Mesothelial cell of epicardium (in vitro differentiated cells): ENCODE data around the gene ARHGAP19. TPM values are rescaled to one million over a fixed set of nuclear protein-coding genes. Genes with fewer than 3 reads are reported as not detected.

Experiments used
- DNase-seq, 2 experiments: peaks; one replicate each; pipeline ENCODE4 v3.0.0; 2021; ENCODE audit warnings: low spot score in 2 of 2; ENCODE audit not compliant: unreplicated experiment in 2 of 2
- H3K27ac Mint-ChIP-seq: 2 replicates; pipeline ENCODE4 v1.8.0; 2021; ENCODE audit warnings: mixed read lengths
- H3K27me3 Mint-ChIP-seq: 2 replicates; pipeline ENCODE4 v1.8.0; 2021; ENCODE audit warnings: low read depth, mixed read lengths
- H3K36me3 Mint-ChIP-seq: 2 replicates; pipeline ENCODE4 v1.8.0; 2021; ENCODE audit warnings: mixed read lengths
- H3K4me1 Mint-ChIP-seq: 2 replicates; pipeline ENCODE4 v1.8.0; 2021; ENCODE audit warnings: mixed read lengths
- H3K4me3 Mint-ChIP-seq: 2 replicates; pipeline ENCODE4 v1.8.0; 2021; ENCODE audit warnings: mild to moderate bottlenecking, moderate library complexity, mixed read lengths
- H3K9me3 Mint-ChIP-seq: 2 replicates; pipeline ENCODE4 v1.8.0; 2021; ENCODE audit warnings: mixed read lengths
- total RNA-seq: library from RNA; stranded (reverse); gene quantifications from 3 replicates; pipeline ENCODE4 v1.2.1, GENCODE V29; 2021
- TF ChIP-seq, protein P1 (sequence below): fragments of 200-600 bp; sonication (generic); IDR thresholded peaks from one replicate; pipeline ENCODE4 v1.5.0; 2021; ENCODE audit warnings: antibody characterized with exemption; ENCODE audit not compliant: unreplicated experiment

ARHGAP19 gene
- total RNA-seq, 1 donor from 2014 or later = 22.6 TPM

DNA sequence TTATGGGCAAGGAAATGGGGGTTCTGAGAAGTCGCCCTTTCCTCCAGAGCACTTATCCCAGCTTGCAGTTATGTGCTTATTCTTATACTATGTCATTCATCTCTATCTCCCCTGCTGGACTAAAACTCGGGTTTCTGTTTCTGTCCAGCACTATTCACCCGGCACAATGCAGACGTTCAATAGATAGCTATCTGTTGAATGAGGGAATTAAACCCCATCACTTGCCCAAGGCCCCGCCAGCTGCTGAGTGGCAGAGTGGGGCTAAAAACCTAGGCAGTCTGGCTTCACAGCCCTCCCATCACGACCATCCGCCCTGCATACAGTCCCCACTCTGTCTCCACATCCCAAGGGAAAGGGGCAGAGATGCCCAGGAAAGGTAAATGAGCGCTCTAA is 112.1 kb downstream of the ARHGAP19 start:
- Mint-ChIP-seq H3K27me3 (peaks cover 65% of the 10 kb centered on the region), H3K4me1 (peaks cover 7% of the 10 kb centered on the region), H3K36me3 (no peaks in the 10 kb centered on the region), H3K9me3 (no peaks in the 10 kb centered on the region), H3K4me3 (no peak overlapping the region), H3K27ac (no peak overlapping the region)
- TF ChIP-seq, protein P1, sequence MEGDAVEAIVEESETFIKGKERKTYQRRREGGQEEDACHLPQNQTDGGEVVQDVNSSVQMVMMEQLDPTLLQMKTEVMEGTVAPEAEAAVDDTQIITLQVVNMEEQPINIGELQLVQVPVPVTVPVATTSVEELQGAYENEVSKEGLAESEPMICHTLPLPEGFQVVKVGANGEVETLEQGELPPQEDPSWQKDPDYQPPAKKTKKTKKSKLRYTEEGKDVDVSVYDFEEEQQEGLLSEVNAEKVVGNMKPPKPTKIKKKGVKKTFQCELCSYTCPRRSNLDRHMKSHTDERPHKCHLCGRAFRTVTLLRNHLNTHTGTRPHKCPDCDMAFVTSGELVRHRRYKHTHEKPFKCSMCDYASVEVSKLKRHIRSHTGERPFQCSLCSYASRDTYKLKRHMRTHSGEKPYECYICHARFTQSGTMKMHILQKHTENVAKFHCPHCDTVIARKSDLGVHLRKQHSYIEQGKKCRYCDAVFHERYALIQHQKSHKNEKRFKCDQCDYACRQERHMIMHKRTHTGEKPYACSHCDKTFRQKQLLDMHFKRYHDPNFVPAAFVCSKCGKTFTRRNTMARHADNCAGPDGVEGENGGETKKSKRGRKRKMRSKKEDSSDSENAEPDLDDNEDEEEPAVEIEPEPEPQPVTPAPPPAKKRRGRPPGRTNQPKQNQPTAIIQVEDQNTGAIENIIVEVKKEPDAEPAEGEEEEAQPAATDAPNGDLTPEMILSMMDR = no peak
- no peak for DNase-seq

DNA sequence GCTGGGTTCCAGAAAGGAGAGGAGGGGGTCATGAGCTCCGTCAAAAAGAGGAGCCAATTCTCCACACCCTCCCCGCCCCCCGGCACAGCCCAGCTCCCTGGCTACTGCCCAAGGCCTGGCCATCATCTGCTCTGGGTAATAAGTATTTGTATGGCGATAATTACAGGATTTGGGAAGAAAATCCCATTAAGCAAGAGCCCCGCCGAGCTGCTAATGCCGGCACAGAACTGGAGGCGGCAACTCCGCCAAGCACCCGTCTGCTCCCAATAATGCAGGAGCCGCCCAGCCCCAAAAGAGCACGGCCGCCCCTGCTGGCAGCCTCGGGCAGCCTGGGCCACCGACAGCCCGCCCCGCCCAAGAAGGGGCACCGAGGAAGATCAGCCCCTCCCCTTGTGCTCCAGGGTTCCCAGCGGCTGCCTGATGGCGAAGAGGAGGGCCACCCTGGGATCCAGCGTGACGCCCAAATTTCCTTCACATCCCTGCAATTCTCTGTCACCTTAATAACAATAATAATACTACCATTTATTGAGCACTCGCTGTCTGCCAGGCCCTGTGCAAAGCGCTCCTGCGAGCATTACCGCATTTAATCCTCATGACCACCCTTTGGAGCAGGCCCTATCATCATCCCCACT is 112.6 kb downstream of the ARHGAP19 start:
- no peak overlapping the region for H3K4me3 Mint-ChIP-seq
- no peak for DNase-seq

DNA sequence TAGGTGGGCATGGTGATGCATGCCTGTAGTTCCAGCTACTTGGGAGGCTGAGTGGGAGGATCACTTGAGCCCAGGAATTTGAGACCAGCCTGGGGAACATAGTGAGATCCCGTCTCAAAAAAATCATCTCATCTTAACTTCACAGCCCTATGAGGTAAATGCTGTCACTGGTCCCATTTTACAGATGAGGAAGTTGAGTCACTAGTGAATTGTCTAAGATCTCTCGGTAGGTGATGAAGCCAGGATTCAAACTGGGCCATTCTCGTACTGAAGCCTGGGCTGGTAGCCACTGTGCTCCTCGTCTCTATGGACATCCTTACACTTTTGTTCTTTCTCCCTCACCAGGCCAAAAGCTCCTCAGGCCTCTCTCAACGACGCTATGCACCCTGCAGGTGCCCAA is 113.1 kb downstream of the ARHGAP19 start:
- Mint-ChIP-seq H3K9me3 (no peaks in the 10 kb centered on the region), H3K4me1 (peaks cover under 1% of the 10 kb centered on the region), H3K27me3 (peaks cover 56% of the 10 kb centered on the region), H3K4me3 (no peak overlapping the region), H3K27ac (no peak overlapping the region), H3K36me3 (no peaks in the 10 kb centered on the region)
- no peak for DNase-seq
- TF ChIP-seq, protein P1 = no peak

More for the DNA sequence above, 112.6 kb downstream of the ARHGAP19 start:
- Mint-ChIP-seq H3K4me1 (peaks cover 5% of the 10 kb centered on the region), H3K27me3 (peaks cover 61% of the 10 kb centered on the region), H3K9me3 (no peaks in the 10 kb centered on the region), H3K36me3 (no peaks in the 10 kb centered on the region), H3K27ac (no peak overlapping the region)
- TF ChIP-seq, protein P1 = no peak

DNA sequence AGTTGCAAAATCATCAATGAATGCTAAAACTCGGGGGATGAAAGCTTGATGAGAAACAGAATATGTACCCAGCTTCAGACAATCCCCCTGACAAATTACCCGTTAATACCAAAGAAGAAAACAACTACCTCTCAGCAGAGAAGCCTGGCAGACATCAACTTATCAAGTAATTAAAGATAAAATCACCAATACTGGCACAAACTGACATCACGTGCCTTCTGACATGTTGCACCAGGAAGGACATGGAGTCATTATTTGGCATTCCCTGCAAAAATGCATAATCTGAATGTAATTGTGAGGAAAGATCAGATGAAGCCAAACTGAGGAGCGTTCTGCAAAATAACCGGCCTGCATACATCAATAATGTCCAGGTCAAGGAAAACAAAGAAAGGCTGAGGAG is 114.4 kb downstream of the ARHGAP19 start:
- Mint-ChIP-seq H3K4me3 (no peak overlapping the region), H3K36me3 (no peaks in the 10 kb centered on the region), H3K27me3 (peaks cover 44% of the 10 kb centered on the region)

DNA sequence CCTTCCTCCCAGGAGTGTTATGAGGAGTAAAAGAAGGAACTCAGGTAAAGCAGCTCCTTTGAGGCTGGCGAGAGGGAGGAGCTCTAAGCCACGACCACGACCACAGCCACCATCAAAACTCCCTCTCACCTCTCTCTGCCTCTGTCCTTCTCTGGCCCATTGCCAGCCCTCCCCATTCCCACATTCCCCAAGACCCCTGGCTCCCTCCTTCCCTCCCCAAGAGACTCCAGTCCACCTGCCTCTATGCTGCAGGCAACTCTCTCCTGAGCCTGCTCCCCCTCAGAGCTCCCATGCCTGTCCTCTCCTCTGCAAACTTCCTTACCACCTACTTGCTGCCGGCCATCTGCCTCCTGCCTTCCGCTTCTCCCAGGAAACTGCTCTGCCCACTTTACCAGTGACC is 116.2 kb downstream of the ARHGAP19 start:
- Mint-ChIP-seq H3K4me3 (no peak overlapping the region), H3K27me3 (peaks cover 40% of the 10 kb centered on the region), H3K9me3 (no peaks in the 10 kb centered on the region), H3K27ac (no peak overlapping the region), H3K4me1 (no peaks in the 10 kb centered on the region), H3K36me3 (no peaks in the 10 kb centered on the region)
- no peak for DNase-seq
- TF ChIP-seq, protein P1 = no peak

More for the DNA sequence above, 114.4 kb downstream of the ARHGAP19 start:
- DNase-seq = no peak
- no peaks in the 10 kb centered on the region for H3K4me1 Mint-ChIP-seq
- H3K27ac Mint-ChIP-seq = no peak overlapping the region
- TF ChIP-seq, protein P1 = no peak
- H3K9me3 Mint-ChIP-seq = no peaks in the 10 kb centered on the region
